Heart left ventricle (tissue), 16 donors: ENCODE measurements around the gene SSB. TPM values are rescaled to one million over a fixed set of nuclear protein-coding genes. Genes with fewer than 3 reads are reported as not detected.
"Not testable (repeated sequence)": the region's sequence is repeated elsewhere in the genome, so short reads cannot be mapped to it uniquely, and the experiment has no call there.

Experiments
- ATAC-seq, 4 donors: fragments of 200-7000 bp; cut with Tn5 transposase; one replicate each; pipeline ENCODE4 v1.9.1; 2020 to 2022; ENCODE audit warnings: moderate library complexity in 4 of 4, mild to moderate bottlenecking in 3 of 4, moderate number of reproducible peaks in 1 of 4
- DNase-seq, 5 donors: peaks; one replicate each; pipeline ENCODE4 v3.0.0-alpha.2; 2020
- H3K27ac ChIP-seq, 12 donors: fragments of 200-600 bp; sonication (generic) in 4 of 12; one replicate each; pipeline versions ENCODE4 v1.5.0 to v1.8.0; 2016 to 2022; ENCODE audit warnings: mild to moderate bottlenecking in 2 of 12
- H3K27me3 ChIP-seq, 9 donors: fragments of 200-600 bp; sonication (generic) in 2 of 9; one replicate each; pipeline versions ENCODE4 v1.5.1 to v1.8.0; 2016 to 2022; ENCODE audit warnings: mild to moderate bottlenecking in 3 of 9
- H3K36me3 ChIP-seq, 9 donors: fragments of 200-600 bp; sonication (generic) in 2 of 9; one replicate each; pipeline versions ENCODE4 v1.5.0 to v1.8.0; 2018 to 2022; ENCODE audit warnings: mild to moderate bottlenecking in 2 of 9
- H3K4me1 ChIP-seq, 12 donors: fragments of 200-600 bp; sonication (generic) in 4 of 12; one replicate each; pipeline versions ENCODE4 v1.5.0 to v1.8.0; 2016 to 2022; ENCODE audit warnings: mild to moderate bottlenecking in 3 of 12
- H3K4me3 ChIP-seq, 12 donors: fragments of 200-600 bp; sonication (generic) in 4 of 12; one replicate each; pipeline versions ENCODE4 v1.5.0 to v1.8.0; 2017 to 2022; ENCODE audit warnings: mild to moderate bottlenecking in 9 of 12, moderate library complexity in 4 of 12
- H3K9me3 ChIP-seq, 12 donors: fragments of 200-600 bp; sonication (generic) in 4 of 12; one replicate each; pipeline versions ENCODE4 v1.5.0 to v1.8.0; 2016 to 2022; ENCODE audit warnings: mild to moderate bottlenecking in 1 of 12
- POLR2A ChIP-seq, 2 donors: fragments of 450-650 bp; IDR thresholded peaks; one replicate each; pipeline ENCODE4 v1.6.1; 2017; ENCODE audit warnings: antibody characterized with exemption in 2 of 2, mild to moderate bottlenecking in 2 of 2, moderate library complexity in 2 of 2
- WGBS, 4 donors: extraction: QIAGEN DNeasy Blood & Tissue Kit in 2 of 4; methylation state at CpG; one replicate each; pipeline versions ENCODE4 v1.1.5 to v1.1.7; 2013 to 2018; 5-methylcytosine and 5-hydroxymethylcytosine counted together
- intact Hi-C, 10 donors: fragments of 100-400 bp; cut with DNase I; formaldehyde crosslinking; loops; one replicate each; pipeline versions ENCODE4 v1.11.1 to v1.14.2; 2022
- polyA plus RNA-seq, 2 donors: library from polyadenylated mRNA; stranded (reverse); fragments of 200-250 nt; gene quantifications; one replicate each; pipeline ENCODE4 v1.2.3, GENCODE V29; 2013
- total RNA-seq, 9 donors: library from RNA; depleted of rRNA in 2 of 9; stranded (reverse); fragments of >200 nt in 2 of 9; fragmentation: NEBNext Ultra II Directional in 3 of 9; extraction: Animal tissue kit (Norgen Biotek cat#: 25700) in 3 of 9; gene quantifications; one replicate each; pipeline versions ENCODE4 v1.1.0 to v1.2.4, GENCODE V29; 2016 to 2023
- TF ChIP-seq, protein P1 (sequence below), 12 donors: fragments of 200-600 bp; sonication (generic) in 4 of 12; IDR thresholded peaks; one replicate each; pipeline versions ENCODE4 v1.5.0 to v1.8.0; 2018 to 2022; ENCODE audit warnings: antibody characterized with exemption in 12 of 12, mild to moderate bottlenecking in 5 of 12
- donor health status: ischemic (EF 13 %, LVEDD 7.1; RV severe dilation, severe dysfunction).
- donor health status: healthy with polysubstance abuse.
- donor health status: DM: no; HTN: yes; CAD: no.
- donor health status: DM: no; HTN: no; CAD: no.
- donor health status: ischemic (EF 25% LVEDD 6.9; RV normal size, moderate dysfunction).
- donor health status: ischemic (EF 25% LVEDD 5.7; RV mildly dilated, moderate dysfunction).
- donor health status: healthy.
- donor health status: DM: yes; HTN: yes; CAD: no.
- donor health status: ischemic (EF 35%, LVEDD 5.7; RV mildly dilated, moderate dysfunction).
- donor health status: nonischemic (EF 11% LVEDD 7.7; RV severe dilation, severe dysfunction).
- donor health status: DM: yes; HTN: yes; CAD: no.
- donor health status: PGD.
- donor health status: ischemic (EF 29% LVEDD 5.4; RV normal size, mild dysfunction).
- donor health status: nonischemic (EF 23%, LVEDD 6.1; RV moderate dilation, normal function).

SSB gene
- total and polyA plus RNA-seq, 11 donors = 37.4 to 94.0 (median 53.9) TPM

GRCh38 chr2:169818241-169818640 lies 19.6 kb downstream of the SSB start:
- Histone ChIP-seq H3K4me1 (peaks cover 0 to 20% (median 9%) of the 10 kb centered on the region in 12 donors), H3K4me3 (no peak overlapping the region), H3K9me3 (peaks cover 0 to 13% (median 0%) of the 10 kb centered on the region in 12 donors), H3K36me3 (peaks cover 0 to 82% (median 63%) of the 10 kb centered on the region in 9 donors), H3K27me3 (no peaks in the 10 kb centered on the region), H3K27ac (no peak overlapping the region)
- ATAC-seq (no peak), DNase-seq (no peak)
- intact Hi-C loops = no loop called here
- TF ChIP-seq POLR2A (IDR thresholded peaks at IDR 0.05) = no peak
- TF ChIP-seq, protein P1, sequence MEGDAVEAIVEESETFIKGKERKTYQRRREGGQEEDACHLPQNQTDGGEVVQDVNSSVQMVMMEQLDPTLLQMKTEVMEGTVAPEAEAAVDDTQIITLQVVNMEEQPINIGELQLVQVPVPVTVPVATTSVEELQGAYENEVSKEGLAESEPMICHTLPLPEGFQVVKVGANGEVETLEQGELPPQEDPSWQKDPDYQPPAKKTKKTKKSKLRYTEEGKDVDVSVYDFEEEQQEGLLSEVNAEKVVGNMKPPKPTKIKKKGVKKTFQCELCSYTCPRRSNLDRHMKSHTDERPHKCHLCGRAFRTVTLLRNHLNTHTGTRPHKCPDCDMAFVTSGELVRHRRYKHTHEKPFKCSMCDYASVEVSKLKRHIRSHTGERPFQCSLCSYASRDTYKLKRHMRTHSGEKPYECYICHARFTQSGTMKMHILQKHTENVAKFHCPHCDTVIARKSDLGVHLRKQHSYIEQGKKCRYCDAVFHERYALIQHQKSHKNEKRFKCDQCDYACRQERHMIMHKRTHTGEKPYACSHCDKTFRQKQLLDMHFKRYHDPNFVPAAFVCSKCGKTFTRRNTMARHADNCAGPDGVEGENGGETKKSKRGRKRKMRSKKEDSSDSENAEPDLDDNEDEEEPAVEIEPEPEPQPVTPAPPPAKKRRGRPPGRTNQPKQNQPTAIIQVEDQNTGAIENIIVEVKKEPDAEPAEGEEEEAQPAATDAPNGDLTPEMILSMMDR (IDR thresholded peaks at IDR 0.05) = no peak

DNA sequence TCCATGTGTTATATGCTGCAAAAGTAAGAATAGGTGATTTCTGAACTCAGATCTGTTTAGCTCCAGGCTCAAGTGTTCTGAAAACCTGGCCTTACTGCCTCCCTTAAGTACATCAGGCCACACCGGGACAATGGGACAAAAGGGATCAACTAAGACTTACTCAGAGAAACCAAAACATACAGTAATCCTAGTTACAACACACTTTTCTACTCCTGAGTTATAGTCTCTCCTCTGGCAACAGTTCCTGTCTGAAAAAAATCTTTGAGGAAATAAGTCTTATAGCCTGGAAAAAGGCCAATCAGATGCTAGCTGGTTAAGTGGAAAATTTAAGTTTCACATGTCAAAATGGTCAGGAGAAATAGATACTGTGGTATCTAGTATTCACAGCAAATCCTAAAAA lies 20.4 kb downstream of the SSB start:
- no peak for TF ChIP-seq POLR2A (IDR thresholded peaks at IDR 0.05)
- TF ChIP-seq, protein P1 (IDR thresholded peaks at IDR 0.05) = no peak
- no peak overlapping the region for H3K27ac ChIP-seq
- ATAC-seq (no peak), DNase-seq (no peak)
- H3K27me3 ChIP-seq = no peaks in the 10 kb centered on the region
- peaks cover 0 to 13% (median 0%) of the 10 kb centered on the region in 12 donors for H3K9me3 ChIP-seq
- H3K4me3 ChIP-seq = no peak overlapping the region
- H3K36me3 ChIP-seq = peaks cover 0 to 74% (median 54%) of the 10 kb centered on the region in 9 donors
- intact Hi-C loops = no loop called here
- H3K4me1 ChIP-seq = peaks cover 0 to 29% (median 17%) of the 10 kb centered on the region in 12 donors
- WGBS, 4 donors = 74 to 90% (median 82%) methylated on average over 1 of the region's 1 CpG

- not testable (repeated sequence) for H3K27ac ChIP-seq, H3K4me3 ChIP-seq, DNase-seq, H3K27me3 ChIP-seq, ATAC-seq
- Histone ChIP-seq H3K36me3 (peaks cover 0 to 64% (median 45%) of the 10 kb centered on the region in 9 donors), H3K9me3 (peaks cover 0 to 13% (median 0%) of the 10 kb centered on the region in 12 donors), H3K4me1 (peaks cover 0 to 33% (median 20%) of the 10 kb centered on the region in 12 donors)
- intact Hi-C loops = loop anchor here in 4 of 10 donors (5.0 to 10.0 kb wide), 3 partner anchors 55 to 107 kb away; no protein-coding TSS in a partner anchor
- WGBS, 4 donors = 91 to 93% (median 92%) methylated on average over 7 of the region's 7 CpGs
Measured at GRCh38 chr2:169820101-169820500, 21.4 kb downstream of the SSB start.

- H3K4me3 ChIP-seq = peak overlapping the region in 1 of 12 donors; percentile 13
- peaks cover 0 to 6% (median 0%) of the 10 kb centered on the region in 12 donors for H3K9me3 ChIP-seq
- DNase-seq (no peak), ATAC-seq (no peak)
- peaks cover 0 to 39% (median 20%) of the 10 kb centered on the region in 12 donors for H3K4me1 ChIP-seq
- 52 to 62% (median 60%) methylated on average over 3 of the region's 3 CpGs for WGBS, 4 donors
- H3K27ac ChIP-seq = no peak overlapping the region
- intact Hi-C loops = loop anchor here in 4 of 10 donors (5.0 to 10.0 kb wide), 3 partner anchors 53 to 105 kb away; no protein-coding TSS in a partner anchor
- H3K36me3 ChIP-seq = peaks cover 0 to 47% (median 26%) of the 10 kb centered on the region in 9 donors
- no peak for TF ChIP-seq POLR2A (IDR thresholded peaks at IDR 0.05)
- TF ChIP-seq, protein P1 (IDR thresholded peaks at IDR 0.05) = no peak
- H3K27me3 ChIP-seq = no peaks in the 10 kb centered on the region
Measured at GRCh38 chr2:169822036-169822435, 23.4 kb downstream of the SSB start.
